HepG2 (cell line): ENCODE measurements around the gene TMEM95. TPM values are rescaled to one million over a fixed set of nuclear protein-coding genes. Genes with fewer than 3 reads are reported as not detected.

Source experiments
- ADNP ChIP-seq: sonication (generic); formaldehyde crosslinking; IDR thresholded peaks from 2 replicates; pipeline ENCODE4 v1.4.0; 2020; ENCODE audit warnings: missing genetic modification reagents
- CC2D1A ChIP-seq: sonication (generic); formaldehyde crosslinking; IDR thresholded peaks from 2 replicates; pipeline ENCODE4 v1.8.1; 2023; ENCODE audit warnings: mild to moderate bottlenecking, missing genetic modification reagents
- DPF2 ChIP-seq: sonication (generic); formaldehyde crosslinking; IDR thresholded peaks from 2 replicates; pipeline ENCODE4 v1.4.0; 2020; ENCODE audit warnings: mild to moderate bottlenecking, low read depth, missing genetic modification reagents, borderline replicate concordance
- FOXC1 ChIP-seq: sonication (generic); formaldehyde crosslinking; IDR thresholded peaks from 2 replicates; pipeline ENCODE4 v1.8.0; 2022; ENCODE audit warnings: mild to moderate bottlenecking, missing genetic modification reagents, borderline replicate concordance
- GATAD1 ChIP-seq: IDR thresholded peaks from 2 replicates; pipeline ENCODE4 v1.6.1; 2016; ENCODE audit warnings: missing genetic modification reagents, missing compliant biosample characterization
- HNRNPH1 ChIP-seq: fragments of 200-400 bp; formaldehyde crosslinking; optimal IDR thresholded peaks from 2 replicates; pipeline ENCODE3; 2017; ENCODE audit warnings: mild to moderate bottlenecking, low read depth, low read length
- KLF12 ChIP-seq: sonication (generic); formaldehyde crosslinking; IDR thresholded peaks from 2 replicates; pipeline ENCODE4 v1.4.0; 2020; ENCODE audit warnings: missing genetic modification reagents, borderline replicate concordance
- MEIS2 ChIP-seq: sonication (generic); formaldehyde crosslinking; IDR thresholded peaks from 2 replicates; pipeline ENCODE4 v1.9.0; 2021; ENCODE audit warnings: mild to moderate bottlenecking, missing genetic modification reagents
- NONO ChIP-seq, 2 experiments: fragments of 450-650 bp in 1 of 2; sonication (generic) in 1 of 2; formaldehyde crosslinking in 1 of 2; IDR thresholded peaks in 1 of 2; conservative IDR thresholded peaks in 1 of 2; 2 replicates each; pipeline versions ENCODE4 v1.6.1 to v1.8.0; 2017 to 2022; ENCODE audit warnings: mild to moderate bottlenecking in 1 of 2, missing genetic modification reagents in 1 of 2, moderate library complexity in 1 of 2
- SRSF9 ChIP-seq: fragments of 200-400 bp; formaldehyde crosslinking; IDR thresholded peaks from 2 replicates; pipeline ENCODE4 v1.6.1; 2018; ENCODE audit warnings: borderline replicate concordance, mild to moderate bottlenecking, low read depth, low read length; ENCODE audit not compliant: insufficient read depth, poor library complexity, severe bottlenecking
- STAG1 ChIP-seq: sonication (generic); formaldehyde crosslinking; IDR thresholded peaks from 2 replicates; pipeline ENCODE4 v1.4.0; 2020; ENCODE audit warnings: missing genetic modification reagents
- ZFX ChIP-seq: sonication (generic); formaldehyde crosslinking; IDR thresholded peaks from 2 replicates; pipeline ENCODE4 v1.4.0; 2020; ENCODE audit warnings: mild to moderate bottlenecking, low read depth, missing genetic modification reagents, moderate library complexity
- ZMAT3 ChIP-seq: sonication (generic); formaldehyde crosslinking; conservative IDR thresholded peaks from 2 replicates; pipeline ENCODE4 v1.7.0; 2021; ENCODE audit warnings: missing genetic modification reagents
- ZNF430 ChIP-seq: sonication (generic); formaldehyde crosslinking; IDR thresholded peaks from 2 replicates; pipeline ENCODE4 v1.9.0; 2021; ENCODE audit warnings: mild to moderate bottlenecking, missing genetic modification reagents
- ZNF558 ChIP-seq: sonication (generic); formaldehyde crosslinking; IDR thresholded peaks from 2 replicates; pipeline ENCODE4 v1.9.0; 2022; ENCODE audit warnings: mild to moderate bottlenecking, missing genetic modification reagents, borderline replicate concordance
- ZNF75D ChIP-seq: sonication (generic); formaldehyde crosslinking; IDR thresholded peaks from 2 replicates; pipeline ENCODE4 v1.8.1; 2023; ENCODE audit warnings: missing genetic modification reagents, mild to moderate bottlenecking, borderline replicate concordance
- ZNF879 ChIP-seq: sonication (generic); formaldehyde crosslinking; IDR thresholded peaks from 2 replicates; pipeline ENCODE4 v1.8.1; 2023; ENCODE audit warnings: missing genetic modification reagents
- polyA plus RNA-seq, 8 experiments: library from polyadenylated mRNA; depleted of rRNA in 3 of 8; stranded (reverse) in 7 of 8; unstranded in 1 of 8; fragments of >200 nt; fragmentation: Illumina TruSeq in 4 of 8; extraction: Trizol in 4 of 8; gene quantifications; 2 replicates each; pipeline versions ENCODE4 v1.2.1 to v1.2.3, GENCODE V29; 2011 to 2016; ENCODE audit warnings: low read depth in 4 of 8, missing spikeins in 1 of 8, mixed read lengths in 1 of 8; ENCODE audit not compliant: insufficient read depth in 1 of 8
- total RNA-seq, 5 experiments: library from RNA; depleted of rRNA; stranded (reverse); fragments of >200 nt; fragmentation: Illumina TruSeq; extraction: Trizol; gene quantifications; 2 replicates each; pipeline ENCODE4 v1.2.3, GENCODE V29; 2016; ENCODE audit warnings: low read depth in 1 of 5
- TF ChIP-seq, protein P1 (sequence below): sonication (generic); formaldehyde crosslinking; IDR thresholded peaks from 2 replicates; pipeline ENCODE4 v1.9.0; 2022; ENCODE audit warnings: missing genetic modification reagents, mild to moderate bottlenecking, borderline replicate concordance
- TF ChIP-seq, protein P2 (sequence below): IDR thresholded peaks from 2 replicates; pipeline ENCODE4 v1.6.1; 2016
- TF ChIP-seq, protein P3 (sequence below): IDR thresholded peaks from 2 replicates; pipeline ENCODE4 v1.6.1; 2016; ENCODE audit warnings: missing biosample characterization, missing genetic modification reagents, low read depth
- TF ChIP-seq, protein P4 (sequence below): sonication (generic); formaldehyde crosslinking; IDR thresholded peaks from 2 replicates; pipeline ENCODE4 v1.4.0; 2020; ENCODE audit warnings: missing genetic modification reagents
- TF ChIP-seq, protein P5 (sequence below): sonication (generic); formaldehyde crosslinking; IDR thresholded peaks from 2 replicates; pipeline ENCODE4 v1.4.0; 2020; ENCODE audit warnings: missing genetic modification reagents

Gene TMEM95
- total and polyA plus RNA-seq, 2 of the 13 experiments (the other 11 are each of a cell fraction or from before 2014, with no cell fraction given), result not detected

DNA sequence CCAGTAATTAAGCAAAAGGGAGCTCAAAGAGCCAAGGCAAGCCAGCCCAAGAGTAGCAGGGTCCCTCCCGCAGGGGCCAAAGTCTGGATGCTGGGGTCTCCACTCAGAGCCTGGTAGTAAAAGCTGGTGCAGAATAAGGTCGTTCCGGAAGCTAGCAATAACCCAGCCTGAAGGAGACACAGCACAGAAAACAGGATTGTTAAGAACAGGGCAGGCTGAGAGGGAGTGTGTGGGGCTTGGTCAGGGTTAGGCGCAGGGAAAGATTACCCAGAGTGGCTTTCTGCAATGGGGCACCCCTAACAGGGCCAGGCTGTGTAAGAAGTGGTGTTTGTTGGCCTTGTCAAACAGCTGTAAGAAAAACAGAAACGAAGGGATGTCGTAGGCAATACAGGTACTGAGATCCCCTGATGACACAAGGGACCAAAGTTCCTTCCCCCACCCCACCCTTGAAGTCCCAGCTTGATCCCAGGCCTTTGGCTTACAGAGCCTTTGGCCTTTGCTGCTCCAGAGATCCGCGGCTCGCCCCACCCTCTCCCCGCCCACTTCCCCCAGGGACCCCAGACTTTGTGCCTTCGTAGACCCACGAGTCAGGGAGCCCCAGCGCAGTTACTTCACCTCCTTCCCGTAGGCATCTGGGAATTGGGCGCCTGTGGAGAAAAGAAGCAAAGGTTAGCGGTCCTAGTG lies 48.2 kb downstream of the TMEM95 start (continued):
- no peak for TF ChIP-seq NONO (IDR thresholded peaks at IDR 0.05)
- no peak; the same call in 1 of the 2 replicates for TF ChIP-seq NONO (CRISPR knock-in tag; conservative IDR thresholded peaks at IDR 0.05)
- no peak for TF ChIP-seq SRSF9
- TF ChIP-seq, protein P1, sequence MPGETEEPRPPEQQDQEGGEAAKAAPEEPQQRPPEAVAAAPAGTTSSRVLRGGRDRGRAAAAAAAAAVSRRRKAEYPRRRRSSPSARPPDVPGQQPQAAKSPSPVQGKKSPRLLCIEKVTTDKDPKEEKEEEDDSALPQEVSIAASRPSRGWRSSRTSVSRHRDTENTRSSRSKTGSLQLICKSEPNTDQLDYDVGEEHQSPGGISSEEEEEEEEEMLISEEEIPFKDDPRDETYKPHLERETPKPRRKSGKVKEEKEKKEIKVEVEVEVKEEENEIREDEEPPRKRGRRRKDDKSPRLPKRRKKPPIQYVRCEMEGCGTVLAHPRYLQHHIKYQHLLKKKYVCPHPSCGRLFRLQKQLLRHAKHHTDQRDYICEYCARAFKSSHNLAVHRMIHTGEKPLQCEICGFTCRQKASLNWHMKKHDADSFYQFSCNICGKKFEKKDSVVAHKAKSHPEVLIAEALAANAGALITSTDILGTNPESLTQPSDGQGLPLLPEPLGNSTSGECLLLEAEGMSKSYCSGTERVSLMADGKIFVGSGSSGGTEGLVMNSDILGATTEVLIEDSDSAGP, result no peak
- TF ChIP-seq FOXC1 (CRISPR knock-in tag), result no peak
- TF ChIP-seq ADNP (CRISPR knock-in tag), result no peak
- TF ChIP-seq, protein P2, sequence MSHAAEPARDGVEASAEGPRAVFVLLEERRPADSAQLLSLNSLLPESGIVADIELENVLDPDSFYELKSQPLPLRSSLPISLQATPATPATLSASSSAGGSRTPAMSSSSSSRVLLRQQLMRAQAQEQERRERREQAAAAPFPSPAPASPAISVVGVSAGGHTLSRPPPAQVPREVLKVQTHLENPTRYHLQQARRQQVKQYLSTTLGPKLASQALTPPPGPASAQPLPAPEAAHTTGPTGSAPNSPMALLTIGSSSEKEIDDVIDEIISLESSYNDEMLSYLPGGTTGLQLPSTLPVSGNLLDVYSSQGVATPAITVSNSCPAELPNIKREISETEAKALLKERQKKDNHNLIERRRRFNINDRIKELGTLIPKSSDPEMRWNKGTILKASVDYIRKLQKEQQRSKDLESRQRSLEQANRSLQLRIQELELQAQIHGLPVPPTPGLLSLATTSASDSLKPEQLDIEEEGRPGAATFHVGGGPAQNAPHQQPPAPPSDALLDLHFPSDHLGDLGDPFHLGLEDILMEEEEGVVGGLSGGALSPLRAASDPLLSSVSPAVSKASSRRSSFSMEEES (CRISPR knock-in tag), result no peak
- TF ChIP-seq ZFX (CRISPR knock-in tag), result peak; percentile 83
- no peak for TF ChIP-seq ZNF430 (CRISPR knock-in tag)
- no peak for TF ChIP-seq CC2D1A (CRISPR knock-in tag)
- peak; percentile 7; the same call in 1 of the 2 replicates for TF ChIP-seq KLF12 (CRISPR knock-in tag)
- TF ChIP-seq, protein P3, sequence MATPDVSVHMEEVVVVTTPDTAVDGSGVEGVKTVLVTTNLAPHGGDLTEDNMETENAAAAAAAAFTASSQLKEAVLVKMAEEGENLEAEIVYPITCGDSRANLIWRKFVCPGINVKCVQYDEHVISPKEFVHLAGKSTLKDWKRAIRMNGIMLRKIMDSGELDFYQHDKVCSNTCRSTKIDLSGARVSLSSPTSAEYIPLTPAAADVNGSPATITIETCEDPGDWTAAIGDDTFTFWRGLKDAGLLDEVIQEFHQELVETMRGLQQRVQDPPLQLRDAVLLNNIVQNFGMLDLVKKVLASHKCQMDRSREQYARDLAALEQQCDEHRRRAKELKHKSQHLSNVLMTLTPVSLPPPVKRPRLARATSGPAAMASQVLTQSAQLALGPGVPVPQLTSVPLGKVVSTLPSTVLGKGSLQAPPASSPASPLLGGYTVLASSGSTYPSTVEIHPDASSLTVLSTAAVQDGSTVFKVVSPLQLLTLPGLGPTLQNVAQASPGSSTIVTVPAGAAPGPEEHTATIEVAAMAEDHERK (CRISPR knock-in tag), result no peak
- TF ChIP-seq, protein P4, sequence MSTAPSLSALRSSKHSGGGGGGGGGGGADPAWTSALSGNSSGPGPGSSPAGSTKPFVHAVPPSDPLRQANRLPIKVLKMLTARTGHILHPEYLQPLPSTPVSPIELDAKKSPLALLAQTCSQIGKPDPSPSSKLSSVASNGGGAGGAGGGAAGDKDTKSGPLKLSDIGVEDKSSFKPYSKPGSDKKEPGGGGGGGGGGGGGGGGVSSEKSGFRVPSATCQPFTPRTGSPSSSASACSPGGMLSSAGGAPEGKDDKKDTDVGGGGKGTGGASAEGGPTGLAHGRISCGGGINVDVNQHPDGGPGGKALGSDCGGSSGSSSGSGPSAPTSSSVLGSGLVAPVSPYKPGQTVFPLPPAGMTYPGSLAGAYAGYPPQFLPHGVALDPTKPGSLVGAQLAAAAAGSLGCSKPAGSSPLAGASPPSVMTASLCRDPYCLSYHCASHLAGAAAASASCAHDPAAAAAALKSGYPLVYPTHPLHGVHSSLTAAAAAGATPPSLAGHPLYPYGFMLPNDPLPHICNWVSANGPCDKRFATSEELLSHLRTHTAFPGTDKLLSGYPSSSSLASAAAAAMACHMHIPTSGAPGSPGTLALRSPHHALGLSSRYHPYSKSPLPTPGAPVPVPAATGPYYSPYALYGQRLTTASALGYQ (CRISPR knock-in tag), result no peak
- TF ChIP-seq, protein P5, sequence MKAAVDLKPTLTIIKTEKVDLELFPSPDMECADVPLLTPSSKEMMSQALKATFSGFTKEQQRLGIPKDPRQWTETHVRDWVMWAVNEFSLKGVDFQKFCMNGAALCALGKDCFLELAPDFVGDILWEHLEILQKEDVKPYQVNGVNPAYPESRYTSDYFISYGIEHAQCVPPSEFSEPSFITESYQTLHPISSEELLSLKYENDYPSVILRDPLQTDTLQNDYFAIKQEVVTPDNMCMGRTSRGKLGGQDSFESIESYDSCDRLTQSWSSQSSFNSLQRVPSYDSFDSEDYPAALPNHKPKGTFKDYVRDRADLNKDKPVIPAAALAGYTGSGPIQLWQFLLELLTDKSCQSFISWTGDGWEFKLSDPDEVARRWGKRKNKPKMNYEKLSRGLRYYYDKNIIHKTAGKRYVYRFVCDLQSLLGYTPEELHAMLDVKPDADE (CRISPR knock-in tag), result no peak
- TF ChIP-seq ZNF558 (CRISPR knock-in tag), result no peak
- no peak for TF ChIP-seq ZNF879
- 0 out of 2 replicates have a peak, but pooled peaks have one; percentile 12 for TF ChIP-seq GATAD1 (CRISPR knock-in tag)
- TF ChIP-seq ZNF75D (CRISPR knock-in tag), result no peak
- peak; percentile 21; the same call in 1 of the 2 replicates for TF ChIP-seq DPF2
- TF ChIP-seq HNRNPH1, result no peak
- no peak for TF ChIP-seq STAG1 (CRISPR knock-in tag)
- TF ChIP-seq ZMAT3 (CRISPR knock-in tag), result peak; percentile 65; the same call in 1 of the 2 replicates
- no peak for TF ChIP-seq MEIS2
